HG02885 (cell line): ENCODE measurements around the gene CHST12.
"Not testable (repeated sequence)": the region's sequence is repeated elsewhere in the genome, so short reads cannot be mapped to it uniquely, and the experiment has no call there.

ENCODE experiments used
- ATAC-seq: cut with Tn5 transposase; IDR thresholded peaks from one replicate; pipeline ENCODE4 v1.9.1; 2021; ENCODE audit warnings: mild to moderate bottlenecking; ENCODE audit not compliant: unreplicated experiment, poor library complexity

Gene CHST12

GRCh38 chr7:2377492-2377891 lies 25.9 kb upstream of the CHST12 start:
- ATAC-seq: not testable (repeated sequence)

- not testable (repeated sequence) for ATAC-seq
These were observed 25.3 kb upstream of the CHST12 start for GRCh38 chr7:2378125-2378524.

- ATAC-seq: no peak
These were observed 24.2 kb upstream of the CHST12 start for GRCh38 chr7:2379161-2379560.

- no peak for ATAC-seq
These were observed 23.5 kb upstream of the CHST12 start for GRCh38 chr7:2379821-2380450.

GRCh38 chr7:2380461-2380860 lies 22.9 kb upstream of the CHST12 start:
- no peak for ATAC-seq

GRCh38 chr7:2381227-2381626 lies 22.2 kb upstream of the CHST12 start:
- ATAC-seq: no peak

- ATAC-seq: no peak
These were observed 21.4 kb upstream of the CHST12 start for GRCh38 chr7:2381881-2382509.

- ATAC-seq: no peak
These were observed 19.7 kb upstream of the CHST12 start for GRCh38 chr7:2383543-2384274.

GRCh38 chr7:2384354-2385243 lies 18.8 kb upstream of the CHST12 start:
- ATAC-seq: no peak

- ATAC-seq: not testable (repeated sequence)
These were observed 17.3 kb upstream of the CHST12 start for GRCh38 chr7:2386122-2386521.

- no peak for ATAC-seq
These were observed 16.3 kb upstream of the CHST12 start for GRCh38 chr7:2386964-2387669.

GRCh38 chr7:2387897-2388636 lies 15.3 kb upstream of the CHST12 start:
- ATAC-seq: no peak

GRCh38 chr7:2388637-2388954 lies 14.8 kb upstream of the CHST12 start:
- no peak for ATAC-seq

GRCh38 chr7:2390020-2390816 lies 13.2 kb upstream of the CHST12 start:
- not testable (repeated sequence) for ATAC-seq

GRCh38 chr7:2393706-2394105 lies 9.7 kb upstream of the CHST12 start:
- no peak for ATAC-seq

- ATAC-seq: no peak
These were observed 8.8 kb upstream of the CHST12 start for GRCh38 chr7:2394566-2395082.

GRCh38 chr7:2398506-2398905 lies 4.9 kb upstream of the CHST12 start:
- ATAC-seq: no peak

- no peak for ATAC-seq
These were observed 3.4 kb upstream of the CHST12 start for GRCh38 chr7:2399848-2400587.
